ENCODE measurements around the gene SPRR1B.
"Not testable (repeated sequence)": the region's sequence is repeated elsewhere in the genome, so short reads cannot be mapped to it uniquely, and the experiment has no call there.

The SPRR1B gene, protein sequence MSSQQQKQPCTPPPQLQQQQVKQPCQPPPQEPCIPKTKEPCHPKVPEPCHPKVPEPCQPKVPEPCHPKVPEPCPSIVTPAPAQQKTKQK

DNA sequence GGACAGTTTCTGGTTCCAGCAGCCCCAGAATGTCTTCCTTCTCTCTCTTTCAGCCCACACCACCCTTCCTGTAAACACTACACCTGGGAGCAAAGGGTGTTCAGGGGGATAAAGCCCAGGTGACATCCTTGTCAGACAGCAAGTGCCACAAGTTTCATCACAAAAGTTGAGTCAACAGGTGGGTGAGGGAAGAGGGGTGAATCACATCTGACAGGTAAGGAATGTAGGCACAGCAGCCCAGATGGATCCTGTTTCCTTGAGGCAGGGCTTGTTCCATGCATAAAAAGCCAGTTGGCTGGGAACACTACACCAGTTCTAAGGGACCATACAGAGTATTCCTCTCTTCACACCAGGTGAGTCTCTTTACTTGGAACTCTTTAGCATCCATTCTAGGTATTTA, at the start of gene SPRR1B:
SPRR1B (plus strand) TSS at position 309 of the 400 bp plus-strand sequence. CDS start 1,143 bp downstream, outside the sequence.
- no peak for ATAC-seq

DNA sequence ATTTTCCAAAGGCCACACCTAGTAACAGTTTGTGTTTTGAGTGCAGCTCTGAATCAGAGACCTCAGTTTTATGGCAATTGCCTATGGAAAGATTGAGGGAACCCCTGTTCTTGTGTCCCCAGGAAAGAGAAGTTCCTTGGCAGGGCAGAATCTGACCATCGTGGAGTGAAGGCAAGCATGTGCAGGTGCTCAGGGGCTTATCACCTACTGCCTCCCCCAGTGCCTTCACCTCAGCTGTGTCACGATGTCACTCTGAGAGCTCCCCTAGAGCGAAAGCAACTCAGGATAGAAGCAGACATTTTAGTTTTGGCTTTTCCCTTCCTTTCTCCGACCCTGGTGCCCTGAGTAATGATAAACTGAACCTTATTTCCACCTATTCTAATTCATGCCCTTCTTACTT, 48.9 kb upstream of the SPRR1B start:
- ATAC-seq: no peak

DNA sequence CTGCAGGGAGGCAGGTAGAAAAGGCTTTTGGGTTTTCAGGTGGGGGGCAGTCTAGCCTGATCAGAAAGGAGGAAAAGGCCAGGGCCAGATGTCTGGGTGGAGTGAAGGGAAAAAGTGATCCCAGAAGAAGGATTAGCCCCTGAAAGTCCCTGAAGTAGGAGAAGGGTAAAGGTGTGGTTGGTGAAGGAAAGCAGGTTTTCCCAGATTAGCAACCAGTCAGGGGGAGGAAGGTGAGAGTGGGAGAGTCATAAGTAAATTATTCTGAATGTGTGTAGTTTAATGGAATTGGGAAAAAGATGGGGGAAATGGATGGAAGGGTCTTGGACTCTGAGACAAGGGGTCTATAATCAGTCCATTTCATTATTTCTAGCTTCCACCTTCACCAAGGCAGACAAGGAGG, 47.8 kb upstream of the SPRR1B start:
- no peak for ATAC-seq

DNA sequence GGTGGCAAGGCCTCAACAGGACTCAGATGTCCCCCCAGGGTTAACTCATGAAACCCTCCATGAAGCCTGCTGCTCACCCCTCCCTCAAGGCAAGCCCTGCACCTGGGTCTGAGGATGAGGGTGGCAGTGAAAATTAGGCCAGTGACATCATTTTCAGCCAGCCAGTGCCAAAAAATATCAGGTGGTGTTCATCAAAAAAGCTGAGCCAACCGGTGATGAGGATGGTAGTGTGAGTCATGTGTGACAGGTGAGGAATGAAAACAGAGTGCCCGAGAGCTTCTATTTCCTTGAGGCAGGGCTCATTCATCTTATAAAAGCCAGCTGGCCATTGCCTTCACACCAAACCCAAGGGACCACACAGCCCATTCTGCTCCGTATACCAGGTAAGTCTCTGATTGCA, 47.3 kb upstream of the SPRR1B start, which contains the start of gene SPRR1A:
SPRR1A (plus strand) TSS at position 339 of the 400 bp plus-strand sequence. CDS start 1,150 bp downstream, outside the sequence.
- no peak for ATAC-seq

DNA sequence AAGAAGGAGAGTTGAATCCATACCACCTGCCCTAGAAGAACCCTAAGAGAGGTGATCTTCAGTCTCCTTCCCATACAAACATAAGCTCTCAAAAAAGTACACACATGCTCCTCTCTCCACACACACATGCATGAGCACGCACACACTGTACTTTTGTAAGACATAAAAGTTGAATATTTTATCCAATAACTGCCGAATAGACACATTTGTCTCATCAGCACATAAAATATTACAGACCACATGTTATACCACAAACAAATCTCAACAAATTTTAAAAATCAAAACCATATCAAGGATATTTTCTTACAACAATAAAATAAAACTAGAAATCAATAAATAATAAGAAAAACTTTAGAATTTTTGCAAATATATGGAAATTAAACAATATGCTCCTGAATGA, 44.4 kb upstream of the SPRR1B start:
- no peak for ATAC-seq

DNA sequence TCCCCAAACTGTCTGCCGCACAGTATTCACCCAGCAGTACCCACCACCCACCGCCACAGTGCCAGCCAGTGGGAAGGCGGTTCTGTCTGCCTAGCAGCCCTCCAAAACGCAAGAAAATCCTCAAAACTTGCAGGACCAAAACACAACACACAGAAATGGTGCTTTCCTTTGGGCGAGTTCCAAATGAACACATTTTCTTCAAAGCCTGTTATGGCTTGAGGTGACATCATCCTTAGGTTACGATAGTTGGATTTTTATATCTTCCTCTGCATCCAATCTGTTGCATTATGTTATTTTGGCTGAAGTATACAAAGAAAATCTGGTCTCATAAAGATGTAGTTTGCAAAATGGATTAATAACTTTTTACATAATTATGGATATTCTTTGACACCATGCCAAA, 37.8 kb upstream of the SPRR1B start:
- no peak for ATAC-seq

DNA sequence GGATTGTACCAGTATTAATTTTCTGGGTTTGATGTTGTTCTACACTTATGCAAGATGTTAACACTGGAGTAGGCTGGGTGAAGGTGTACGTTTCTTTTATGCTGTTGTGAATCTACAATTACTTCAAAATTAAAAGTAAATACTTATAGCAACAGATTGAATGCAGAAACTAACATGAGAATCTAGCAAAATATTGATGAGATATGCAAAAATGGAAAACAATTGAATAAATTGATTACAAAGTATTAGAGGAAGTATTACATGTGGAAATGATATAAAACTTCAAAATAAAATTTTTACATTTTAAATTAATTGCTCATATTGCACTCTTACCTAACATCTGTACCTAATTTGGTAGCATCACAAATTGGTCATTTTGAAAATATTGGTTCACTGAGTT, 35.2 kb upstream of the SPRR1B start:
- ATAC-seq: no peak

DNA sequence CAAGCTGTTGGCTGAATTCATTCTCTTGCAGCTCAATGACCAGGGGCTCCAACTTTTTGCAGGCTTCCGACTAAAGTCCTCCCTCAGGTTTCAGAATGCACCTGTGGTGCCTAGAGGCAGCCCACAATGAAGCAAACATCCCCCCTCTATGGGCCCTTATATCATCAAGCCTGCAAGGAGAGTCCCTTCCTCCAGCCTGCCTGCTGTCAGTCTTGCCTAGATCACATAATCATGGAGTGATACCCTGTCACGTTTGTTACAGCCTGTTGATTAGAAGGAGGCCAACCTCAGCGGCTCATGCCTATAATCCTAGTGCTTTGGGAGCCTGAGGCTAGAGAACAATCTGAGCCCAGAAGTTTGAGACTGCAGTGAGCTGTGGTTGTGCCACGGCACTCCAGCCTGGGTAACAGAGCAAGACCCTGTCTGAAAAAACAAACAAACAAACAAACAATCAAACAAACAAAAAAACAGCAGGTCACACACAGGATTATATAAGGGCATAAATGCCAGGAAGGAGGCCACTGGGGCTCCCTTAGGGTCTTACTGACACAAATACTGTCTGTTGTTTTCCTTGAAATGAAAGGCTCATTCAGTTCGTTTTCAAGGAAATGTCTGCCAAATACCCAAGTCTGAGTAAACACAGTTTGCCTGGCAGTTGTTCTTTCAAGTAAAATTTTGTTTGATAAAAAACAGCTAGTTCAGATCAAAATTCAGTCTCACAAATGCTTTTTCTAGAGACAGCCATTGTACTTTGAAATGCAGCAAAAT, 34.2 kb upstream of the SPRR1B start:
- ATAC-seq: no peak

DNA sequence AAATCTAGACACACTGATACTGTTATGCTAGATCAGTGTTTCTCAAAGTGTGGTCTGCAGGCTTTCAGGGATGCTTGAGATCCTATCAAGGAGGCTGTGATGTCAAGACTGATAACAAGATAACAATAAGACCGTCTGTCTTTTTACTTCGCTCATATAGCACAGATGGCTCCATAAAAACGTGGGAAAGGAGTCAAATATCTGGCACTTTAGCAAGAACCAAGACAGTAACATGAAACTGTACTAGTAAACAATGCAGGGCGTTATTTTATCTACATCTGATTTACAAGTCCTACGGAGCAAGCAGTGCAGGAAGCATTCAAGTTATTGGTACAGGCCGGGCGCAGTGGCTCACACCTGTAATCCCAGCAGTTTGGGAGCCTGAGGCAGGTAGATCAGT, 33.1 kb upstream of the SPRR1B start:
- no peak for ATAC-seq

DNA sequence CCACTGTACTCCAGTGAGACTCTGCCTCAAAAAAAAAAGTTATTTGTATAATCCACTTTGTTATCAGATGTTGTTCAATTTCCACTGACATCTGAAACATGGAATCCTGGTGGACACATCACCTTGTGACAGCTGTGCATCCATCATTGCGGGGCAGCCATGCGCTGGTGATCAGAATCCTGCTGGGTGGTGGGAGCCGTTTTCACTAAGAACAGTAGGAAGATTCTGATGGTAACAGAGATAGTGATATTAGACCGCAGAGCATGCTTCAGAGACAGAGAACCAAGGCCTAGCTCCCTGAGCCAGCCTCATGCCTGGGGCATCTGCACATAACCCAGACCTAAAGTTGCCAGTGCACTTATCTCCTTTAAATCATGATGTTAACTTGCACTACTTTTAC, 32.5 kb upstream of the SPRR1B start:
- no peak for ATAC-seq

DNA sequence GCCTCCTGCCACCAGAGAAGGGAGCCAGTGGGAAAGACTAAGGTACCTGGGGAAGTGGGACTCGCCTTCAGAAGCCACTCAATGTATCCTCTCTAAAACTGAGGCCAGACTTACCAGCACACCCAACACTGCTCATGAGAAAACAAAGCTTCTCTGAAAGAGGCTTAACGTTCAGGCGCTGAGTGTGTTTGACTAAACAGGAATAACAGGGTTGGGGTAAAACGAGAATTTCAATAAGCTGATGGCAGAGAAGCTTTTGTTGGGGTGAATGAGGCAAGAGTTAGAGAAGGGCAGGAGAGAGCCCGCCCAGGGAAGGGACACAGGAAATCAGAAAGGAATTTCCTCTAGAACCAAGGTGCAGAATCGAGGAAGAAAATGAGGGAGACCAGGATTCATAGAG, 31.2 kb upstream of the SPRR1B start:
- ATAC-seq: no peak

DNA sequence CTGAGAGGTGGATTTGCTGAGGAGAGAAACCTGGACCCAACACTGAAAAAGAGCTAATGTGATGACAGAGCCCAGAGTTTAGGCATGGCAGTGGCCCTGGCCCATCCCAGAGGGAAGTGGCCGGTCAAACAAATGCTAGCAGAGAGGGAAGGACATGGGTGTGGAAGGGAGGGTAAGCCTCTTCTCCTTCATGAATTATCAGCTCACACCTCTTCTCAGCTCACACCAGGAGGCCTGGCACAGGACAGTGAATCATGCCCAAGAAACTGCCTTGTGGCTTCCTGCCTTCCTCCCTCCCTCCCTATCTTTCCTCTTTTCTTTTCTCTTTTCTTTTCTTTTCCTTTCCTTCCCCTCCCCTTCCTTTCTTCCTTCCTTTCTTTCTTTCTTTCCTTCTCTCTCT, 30.7 kb upstream of the SPRR1B start:
- no peak for ATAC-seq

DNA sequence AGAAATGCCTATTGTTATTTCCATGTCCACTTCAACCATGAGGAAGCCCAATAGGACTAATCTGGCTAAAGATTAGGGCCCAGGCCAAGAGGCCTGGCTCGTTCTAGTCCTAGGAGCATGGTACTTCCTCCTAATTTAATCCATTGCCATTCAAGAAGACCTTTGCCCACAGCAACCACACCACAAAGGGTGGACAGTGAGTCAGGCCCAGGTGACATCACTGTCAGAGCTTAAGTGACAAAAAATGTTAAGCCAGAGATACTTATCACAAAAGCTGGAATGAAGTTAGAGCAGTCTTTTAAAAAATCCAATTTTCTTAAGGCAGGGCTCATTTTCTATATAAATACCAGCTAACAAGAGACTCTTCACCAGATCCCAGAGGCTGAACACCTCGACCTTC, 29.6 kb upstream of the SPRR1B start, which contains the start of gene SPRR3:
SPRR3 (plus strand) TSS at position 368 of the 400 bp plus-strand sequence. CDS start 1,272 bp downstream, outside the sequence.
- ATAC-seq: no peak

DNA sequence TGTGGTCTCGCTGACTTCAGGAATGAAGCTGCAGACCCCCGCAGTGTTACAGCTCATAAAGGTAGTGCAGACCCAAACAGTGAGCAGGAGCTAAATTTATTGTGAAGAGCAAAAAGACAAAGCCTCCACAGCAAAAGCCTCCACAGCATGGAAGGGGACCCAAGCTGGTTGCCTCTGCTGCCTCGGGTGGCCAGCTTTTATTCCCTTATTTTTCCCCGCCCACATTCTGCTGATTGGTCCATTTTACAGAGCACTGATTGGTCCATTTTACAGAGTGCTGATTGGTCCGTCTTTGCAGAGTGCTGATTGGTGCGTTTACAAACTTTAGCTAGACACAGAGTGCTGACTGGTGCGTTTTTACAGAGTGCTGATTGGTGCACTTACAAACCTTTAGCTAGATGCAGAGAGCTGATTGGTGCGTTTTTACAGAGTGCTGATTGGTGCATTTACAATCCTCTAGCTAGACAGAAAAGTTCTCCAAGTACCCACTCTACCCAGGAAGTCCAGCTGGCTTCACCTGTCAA, 19.7 kb upstream of the SPRR1B start:
- not testable (repeated sequence) for ATAC-seq

DNA sequence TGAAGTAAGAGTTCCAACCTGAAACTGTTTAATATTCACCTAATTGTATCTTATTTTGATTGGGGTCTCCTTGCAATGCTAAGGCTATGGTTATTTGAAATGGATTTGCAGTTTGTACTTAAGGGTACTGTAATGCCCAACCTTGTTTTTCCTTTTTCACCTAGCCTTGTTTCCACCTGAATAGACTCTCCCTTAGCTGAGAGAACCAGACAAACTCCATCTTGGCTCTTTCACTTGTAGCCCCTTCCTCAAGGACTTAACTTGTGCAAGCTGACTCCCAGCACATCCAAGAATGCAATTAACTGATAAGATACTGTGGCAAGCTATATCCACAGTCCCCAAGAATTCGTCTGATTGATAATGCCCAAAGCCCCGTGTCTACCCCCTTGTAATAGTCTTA, 9.2 kb upstream of the SPRR1B start:
- ATAC-seq: not testable (repeated sequence)

DNA sequence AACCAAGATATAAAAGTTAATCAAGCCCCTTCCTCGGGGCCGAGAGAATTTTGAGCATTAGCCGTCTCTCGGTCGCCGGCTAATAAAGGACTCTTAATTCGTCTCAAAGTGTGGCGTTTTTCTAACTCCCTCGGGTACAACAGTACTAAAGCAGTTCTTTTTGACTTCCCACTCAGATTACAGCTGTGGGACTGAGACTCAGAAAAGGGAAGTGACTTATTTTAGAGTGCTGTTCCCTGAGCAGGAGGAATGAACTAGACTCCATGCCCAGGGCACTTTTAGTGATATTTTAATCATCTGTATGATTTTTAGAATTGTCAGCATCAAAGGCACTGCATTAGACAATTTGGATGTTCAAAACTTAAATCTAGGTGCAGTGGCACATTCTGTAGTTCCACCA, 8.7 kb upstream of the SPRR1B start:
- ATAC-seq: not testable (repeated sequence)

DNA sequence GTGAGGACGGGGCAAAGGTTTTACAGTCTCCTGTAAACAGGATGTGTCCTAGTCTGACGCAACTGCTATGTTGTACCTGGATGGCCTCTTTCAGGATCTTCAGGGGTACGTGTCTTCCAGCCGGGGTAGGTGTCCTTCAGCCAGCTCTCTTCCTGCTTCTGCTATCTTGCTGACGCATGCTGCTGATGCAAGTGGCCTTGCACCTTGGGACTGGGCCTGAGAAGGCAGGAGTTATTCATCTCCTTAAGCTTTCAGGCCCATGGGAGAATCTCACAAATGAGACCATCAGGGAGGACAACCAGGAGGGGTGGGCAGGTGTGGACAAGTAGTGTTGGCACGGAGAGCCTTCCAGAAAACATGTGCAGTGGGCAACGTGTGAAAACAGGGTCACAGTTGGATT, 7.9 kb upstream of the SPRR1B start:
- ATAC-seq: no peak

DNA sequence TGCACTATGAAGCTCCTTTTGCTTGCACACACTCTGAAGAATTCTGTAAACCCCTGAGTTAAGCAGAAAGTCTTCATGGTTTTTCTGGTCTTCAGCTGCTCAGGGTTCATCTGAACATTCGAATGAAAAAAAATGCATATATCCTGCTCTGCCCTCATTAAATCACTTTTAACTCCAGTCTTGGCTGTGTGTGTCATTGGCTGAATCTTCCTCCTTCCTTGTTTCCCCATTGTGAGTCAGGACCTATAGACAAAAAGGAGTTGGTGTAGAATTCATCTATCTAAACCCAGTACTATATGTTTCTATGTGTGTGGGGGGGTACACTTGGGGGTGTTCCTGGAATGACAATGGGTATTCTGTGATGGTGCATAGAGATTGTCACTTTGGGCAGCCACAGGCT, 6.6 kb upstream of the SPRR1B start:
- ATAC-seq: no peak

DNA sequence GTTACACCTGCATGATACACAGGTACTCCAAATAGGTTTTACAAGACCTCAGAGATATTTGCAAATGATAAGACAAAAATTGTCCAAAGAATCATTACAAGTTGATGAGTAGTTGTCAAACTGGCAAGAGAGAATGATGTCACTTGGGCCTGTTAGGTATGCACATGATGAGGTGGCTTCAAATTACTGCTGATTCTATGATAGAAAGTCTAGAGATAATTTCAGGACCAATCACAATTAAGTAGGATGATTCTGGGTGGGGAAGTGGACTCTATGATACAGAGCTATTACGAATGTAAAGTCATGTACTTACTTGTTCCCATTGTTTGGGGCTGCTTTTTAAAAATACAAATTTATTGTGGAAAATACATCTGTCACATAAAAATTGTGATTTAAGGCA, 5.2 kb upstream of the SPRR1B start:
- ATAC-seq: no peak

DNA sequence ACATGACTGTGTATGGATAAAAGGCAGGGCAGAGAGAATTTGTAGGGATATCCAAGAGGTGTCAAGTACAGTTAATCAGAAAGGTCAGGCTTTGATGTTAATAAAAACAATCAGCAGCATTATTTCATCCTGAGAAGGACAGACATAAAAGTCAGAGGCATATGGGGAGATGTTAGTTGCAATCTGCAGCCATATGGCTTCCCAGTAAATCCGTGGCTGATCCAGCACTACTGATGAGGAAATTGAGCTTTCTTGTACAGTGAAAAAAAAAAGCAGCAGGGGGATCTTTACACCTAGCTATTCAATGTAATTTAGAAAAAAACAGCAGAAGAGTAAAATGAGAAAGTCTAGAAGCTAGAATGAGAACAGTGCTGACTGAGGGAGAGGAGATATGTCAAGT, 2.2 kb upstream of the SPRR1B start:
- no peak for ATAC-seq

DNA sequence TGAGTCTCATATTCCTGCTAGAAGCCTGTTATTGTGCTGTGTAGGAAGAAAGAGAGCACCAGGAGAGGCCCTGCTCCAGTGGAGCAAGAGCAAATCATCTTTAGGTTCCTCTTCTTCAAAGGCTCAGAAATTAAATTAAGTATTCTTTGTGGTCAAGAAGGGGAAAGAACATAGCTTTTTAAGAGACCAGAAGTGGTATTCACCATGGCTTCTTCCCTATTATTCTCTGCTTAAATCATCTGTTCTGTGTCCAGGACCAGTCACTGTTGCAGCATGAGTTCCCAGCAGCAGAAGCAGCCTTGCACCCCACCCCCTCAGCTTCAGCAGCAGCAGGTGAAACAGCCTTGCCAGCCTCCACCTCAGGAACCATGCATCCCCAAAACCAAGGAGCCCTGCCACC, 1.1 kb downstream of the SPRR1B start:
- no peak for ATAC-seq

DNA sequence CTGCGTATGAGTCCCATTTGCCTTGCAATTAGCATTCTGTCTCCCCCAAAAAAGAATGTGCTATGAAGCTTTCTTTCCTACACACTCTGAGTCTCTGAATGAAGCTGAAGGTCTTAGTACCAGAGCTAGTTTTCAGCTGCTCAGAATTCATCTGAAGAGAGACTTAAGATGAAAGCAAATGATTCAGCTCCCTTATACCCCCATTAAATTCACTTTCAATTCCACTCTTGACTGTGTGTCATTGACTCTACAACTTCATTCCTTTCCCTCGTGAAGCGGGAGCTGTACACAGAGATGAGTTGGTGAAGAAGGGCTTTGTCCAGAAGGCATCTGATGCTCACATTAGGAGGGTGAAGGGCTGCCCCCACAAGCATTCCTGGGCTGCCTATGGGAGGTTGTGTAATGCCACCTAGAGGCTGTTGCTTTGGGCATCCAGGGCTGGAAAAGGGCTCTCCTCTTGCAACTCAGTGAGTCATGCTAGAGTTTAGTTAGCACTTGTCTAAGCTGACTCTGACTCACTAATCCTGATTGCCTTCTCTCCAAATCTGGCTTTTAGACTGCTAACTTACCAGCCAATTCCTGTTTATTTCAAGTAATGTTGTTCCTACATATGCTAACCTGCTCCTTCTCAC, 1.8 kb downstream of the SPRR1B start:
- no peak for ATAC-seq

DNA sequence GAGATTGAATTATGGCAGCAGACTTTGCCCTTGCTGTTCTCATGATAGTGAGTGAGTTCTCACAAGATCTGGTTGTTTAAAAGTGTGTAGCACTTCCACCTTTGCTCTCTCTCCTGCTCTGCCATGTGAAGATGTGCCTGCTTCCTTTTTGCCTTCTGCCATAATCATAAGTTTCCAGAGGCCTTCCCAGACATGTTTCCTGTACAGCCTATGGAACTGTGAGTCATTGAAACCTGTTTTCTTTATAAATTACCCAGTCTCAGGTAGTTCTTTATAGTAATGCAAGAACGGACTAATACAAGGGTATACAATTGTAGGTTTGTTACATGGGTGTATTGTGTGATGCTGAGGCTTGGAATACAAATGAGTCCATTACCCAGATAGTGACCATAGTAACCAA, 4.2 kb downstream of the SPRR1B start:
- ATAC-seq: no peak

All from activated CD4-positive, CD25-positive, alpha-beta regulatory T cell treated with anti-CD3 and anti-CD28 coated beads, Interleukin-2, amount 50 U/mL, for 24 hours (primary cell).